ENCODE results near the gene TLR8. TPM values are rescaled to one million over a fixed set of nuclear protein-coding genes. Genes with fewer than 3 reads are reported as not detected.

Gene TLR8
- total RNA-seq, 1 experiment from 2014 or later: not detected

DNA sequence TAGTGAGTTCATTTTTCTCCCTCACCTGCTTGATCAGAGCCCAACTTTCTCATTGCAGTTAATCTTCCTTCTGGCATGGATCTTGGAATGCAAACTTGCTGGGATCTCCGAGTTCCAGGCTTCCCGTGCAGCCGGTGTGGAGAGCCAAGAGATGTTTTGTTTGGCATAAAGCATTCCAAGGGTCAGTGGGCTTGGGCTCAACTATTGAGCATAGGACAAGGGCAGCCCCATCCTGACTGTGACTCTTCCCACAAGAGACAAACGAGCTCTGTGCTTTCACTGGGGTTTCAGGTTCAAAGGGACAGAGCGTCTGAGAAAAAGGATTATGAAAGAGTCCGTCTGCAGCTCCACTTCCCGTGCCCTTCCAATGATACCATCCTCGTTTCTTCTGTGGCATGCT lies 29.0 kb upstream of the TLR8 start:
- Mint-ChIP-seq H3K36me3 (ENCODE audit: insufficient read depth, unreplicated experiment) (no peaks in the 10 kb centered on the region), H3K4me3 (ENCODE audit: unreplicated experiment) (no peak overlapping the region), H3K27me3 (ENCODE audit: insufficient read depth, unreplicated experiment) (peaks cover 47% of the 10 kb centered on the region), H3K4me1 (ENCODE audit: insufficient read depth, unreplicated experiment) (no peaks in the 10 kb centered on the region), H3K27ac (ENCODE audit: low read depth, unreplicated experiment) (no peak overlapping the region), H3K9me3 (ENCODE audit: unreplicated experiment) (no peaks in the 10 kb centered on the region)
- DNase-seq (ENCODE audit: unreplicated experiment): no peak
- BruUV-seq (replicated peaks): no TSS peak
- intact Hi-C loops (cut with micrococcal nuclease): no loop called here
- POLR2A ChIA-PET: no interaction called here
- TF ChIP-seq, protein P1, sequence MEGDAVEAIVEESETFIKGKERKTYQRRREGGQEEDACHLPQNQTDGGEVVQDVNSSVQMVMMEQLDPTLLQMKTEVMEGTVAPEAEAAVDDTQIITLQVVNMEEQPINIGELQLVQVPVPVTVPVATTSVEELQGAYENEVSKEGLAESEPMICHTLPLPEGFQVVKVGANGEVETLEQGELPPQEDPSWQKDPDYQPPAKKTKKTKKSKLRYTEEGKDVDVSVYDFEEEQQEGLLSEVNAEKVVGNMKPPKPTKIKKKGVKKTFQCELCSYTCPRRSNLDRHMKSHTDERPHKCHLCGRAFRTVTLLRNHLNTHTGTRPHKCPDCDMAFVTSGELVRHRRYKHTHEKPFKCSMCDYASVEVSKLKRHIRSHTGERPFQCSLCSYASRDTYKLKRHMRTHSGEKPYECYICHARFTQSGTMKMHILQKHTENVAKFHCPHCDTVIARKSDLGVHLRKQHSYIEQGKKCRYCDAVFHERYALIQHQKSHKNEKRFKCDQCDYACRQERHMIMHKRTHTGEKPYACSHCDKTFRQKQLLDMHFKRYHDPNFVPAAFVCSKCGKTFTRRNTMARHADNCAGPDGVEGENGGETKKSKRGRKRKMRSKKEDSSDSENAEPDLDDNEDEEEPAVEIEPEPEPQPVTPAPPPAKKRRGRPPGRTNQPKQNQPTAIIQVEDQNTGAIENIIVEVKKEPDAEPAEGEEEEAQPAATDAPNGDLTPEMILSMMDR (IDR thresholded peaks at IDR 0.05; ENCODE audit: unreplicated experiment): no peak
- CTCF ChIA-PET: interaction anchor here (0.6 to 1.4 kb wide), 5 partner anchors 14 to 176 kb away, joined by 3 to 5 read pairs (median 4); no protein-coding TSS in a partner anchor

DNA sequence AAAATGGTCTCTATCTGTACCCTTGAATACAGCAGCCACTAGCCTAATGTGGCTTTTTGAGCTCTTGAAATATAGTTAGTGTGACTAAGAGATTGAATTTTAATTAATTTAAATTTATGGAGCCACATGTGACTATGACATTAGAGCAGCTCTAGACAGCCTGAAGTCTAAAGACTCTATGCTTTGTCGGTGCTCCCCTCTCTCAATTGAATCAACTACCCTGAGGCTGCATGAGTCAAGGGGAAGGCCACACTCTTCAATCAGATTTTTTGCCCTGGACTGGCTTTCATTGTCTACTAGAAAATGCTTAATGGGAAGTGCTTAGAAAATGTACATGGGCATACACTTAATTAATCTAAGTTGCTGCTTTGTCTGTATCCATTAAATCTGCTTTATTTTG lies 27.9 kb upstream of the TLR8 start:
- peak; percentile 12 for DNase-seq (ENCODE audit: unreplicated experiment)
- Mint-ChIP-seq H3K27me3 (ENCODE audit: insufficient read depth, unreplicated experiment) (peaks cover 47% of the 10 kb centered on the region), H3K4me1 (ENCODE audit: insufficient read depth, unreplicated experiment) (no peaks in the 10 kb centered on the region), H3K9me3 (ENCODE audit: unreplicated experiment) (no peaks in the 10 kb centered on the region), H3K27ac (ENCODE audit: low read depth, unreplicated experiment) (no peak overlapping the region), H3K36me3 (ENCODE audit: insufficient read depth, unreplicated experiment) (no peaks in the 10 kb centered on the region), H3K4me3 (ENCODE audit: unreplicated experiment) (no peak overlapping the region)
- POLR2A ChIA-PET: no interaction called here
- CTCF ChIA-PET: interaction anchor here (1.3 to 1.4 kb wide), 2 partner anchors 13 to 177 kb away, joined by 4 read pairs; no protein-coding TSS in a partner anchor
- TF ChIP-seq, protein P1 (IDR thresholded peaks at IDR 0.05; ENCODE audit: unreplicated experiment): no peak
- no TSS peak for BruUV-seq (replicated peaks)
- intact Hi-C loops (cut with micrococcal nuclease): no loop called here

DNA sequence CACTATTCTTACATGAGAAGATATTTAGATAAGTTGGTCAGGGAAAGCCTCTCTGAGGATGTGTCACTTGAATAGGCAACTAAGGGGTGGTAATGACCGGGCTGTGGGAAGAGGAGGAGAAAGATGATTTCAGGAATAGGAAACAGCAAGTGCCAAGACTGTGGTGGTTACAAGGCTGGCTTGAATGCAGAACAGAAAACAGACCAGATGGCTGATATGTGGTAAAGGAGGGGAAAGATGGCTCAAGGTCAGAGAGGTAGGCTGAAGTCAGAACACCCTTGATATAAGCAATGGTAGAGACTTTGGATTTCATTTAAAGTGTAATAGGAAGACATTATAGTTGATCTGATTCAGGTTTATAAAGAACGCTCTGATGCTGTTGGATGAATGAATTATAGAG lies 24.5 kb upstream of the TLR8 start:
- TF ChIP-seq, protein P1 (IDR thresholded peaks at IDR 0.05; ENCODE audit: unreplicated experiment): no peak
- Mint-ChIP-seq H3K9me3 (ENCODE audit: unreplicated experiment) (no peaks in the 10 kb centered on the region), H3K4me1 (ENCODE audit: insufficient read depth, unreplicated experiment) (no peaks in the 10 kb centered on the region), H3K4me3 (ENCODE audit: unreplicated experiment) (no peak overlapping the region), H3K27me3 (ENCODE audit: insufficient read depth, unreplicated experiment) (peaks cover 57% of the 10 kb centered on the region), H3K36me3 (ENCODE audit: insufficient read depth, unreplicated experiment) (no peaks in the 10 kb centered on the region), H3K27ac (ENCODE audit: low read depth, unreplicated experiment) (no peak overlapping the region)
- BruUV-seq (replicated peaks): no TSS peak
- intact Hi-C loops (cut with micrococcal nuclease): no loop called here
- ChIA-PET CTCF (no interaction called here), POLR2A (no interaction called here)
- DNase-seq (ENCODE audit: unreplicated experiment): no peak

DNA sequence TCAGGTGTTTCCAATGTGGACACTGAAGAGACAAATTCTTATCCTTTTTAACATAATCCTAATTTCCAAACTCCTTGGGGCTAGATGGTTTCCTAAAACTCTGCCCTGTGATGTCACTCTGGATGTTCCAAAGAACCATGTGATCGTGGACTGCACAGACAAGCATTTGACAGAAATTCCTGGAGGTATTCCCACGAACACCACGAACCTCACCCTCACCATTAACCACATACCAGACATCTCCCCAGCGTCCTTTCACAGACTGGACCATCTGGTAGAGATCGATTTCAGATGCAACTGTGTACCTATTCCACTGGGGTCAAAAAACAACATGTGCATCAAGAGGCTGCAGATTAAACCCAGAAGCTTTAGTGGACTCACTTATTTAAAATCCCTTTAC lies 20.9 kb upstream of the TLR8 start:
- intact Hi-C loops (cut with micrococcal nuclease): no loop called here
- DNase-seq (ENCODE audit: unreplicated experiment): no peak
- TF ChIP-seq, protein P1 (IDR thresholded peaks at IDR 0.05; ENCODE audit: unreplicated experiment): no peak
- CTCF ChIA-PET: interaction anchor here (0.6 kb wide), 1 partner anchor 185 kb away, joined by 6 read pairs; no protein-coding TSS in a partner anchor
- no peak overlapping the region for H3K4me3 Mint-ChIP-seq (ENCODE audit: unreplicated experiment)
- H3K4me1 Mint-ChIP-seq (ENCODE audit: insufficient read depth, unreplicated experiment): no peaks in the 10 kb centered on the region
- no peak overlapping the region for H3K27ac Mint-ChIP-seq (ENCODE audit: low read depth, unreplicated experiment)
- POLR2A ChIA-PET: no interaction called here
- H3K9me3 Mint-ChIP-seq (ENCODE audit: unreplicated experiment): no peaks in the 10 kb centered on the region
- BruUV-seq (replicated peaks): no TSS peak
- no peaks in the 10 kb centered on the region for H3K36me3 Mint-ChIP-seq (ENCODE audit: insufficient read depth, unreplicated experiment)
- H3K27me3 Mint-ChIP-seq (ENCODE audit: insufficient read depth, unreplicated experiment): peaks cover 68% of the 10 kb centered on the region
